Transverse colon (tissue), 4 donors: ENCODE measurements around the gene GALNT9. TPM values are rescaled to one million over a fixed set of nuclear protein-coding genes. Genes with fewer than 3 reads are reported as not detected.
"Not testable (repeated sequence)": the region's sequence is repeated elsewhere in the genome, so short reads cannot be mapped to it uniquely, and the experiment has no call there.

Experiments
- DNase-seq: peaks from one replicate; pipeline ENCODE4 v3.0.0-alpha.2; 2019
- H3K27ac ChIP-seq, 4 donors: fragments of 200-600 bp; sonication (generic); 2 replicates each; pipeline ENCODE4 v1.5.1; 2016 to 2018; ENCODE audit warnings: inconsistent platforms in 4 of 4
- H3K27me3 ChIP-seq: fragments of 200-600 bp; sonication (generic); 2 replicates; pipeline ENCODE4 v1.5.1; 2017; ENCODE audit warnings: inconsistent platforms
- H3K36me3 ChIP-seq, 4 donors: fragments of 200-600 bp; sonication (generic); 2 replicates each; pipeline ENCODE4 v1.5.1; 2017 to 2019; ENCODE audit warnings: inconsistent platforms in 4 of 4
- H3K4me1 ChIP-seq, 4 donors: fragments of 200-600 bp; sonication (generic); 2 replicates each; pipeline ENCODE4 v1.5.1; 2017 to 2020; ENCODE audit warnings: inconsistent platforms in 4 of 4
- H3K4me3 ChIP-seq, 4 donors: fragments of 200-600 bp; sonication (generic); 1 replicate in 1 of 4; 2 replicates in 3 of 4; pipeline versions ENCODE4 v1.5.1 to v1.6.1; 2017 to 2019; ENCODE audit warnings: inconsistent platforms in 4 of 4
- H3K9me3 ChIP-seq, 2 donors: fragments of 200-600 bp; sonication (generic); 2 replicates each; pipeline ENCODE4 v1.5.1; 2017 to 2019; ENCODE audit warnings: inconsistent platforms in 2 of 2
- CTCF ChIP-seq, 5 experiments: fragments of 200-600 bp in 3 of 5; fragments of 450-650 bp in 2 of 5; sonication (generic) in 3 of 5; IDR thresholded peaks; 1 replicate in 2 of 5; 2 replicates in 3 of 5; pipeline ENCODE4 v1.5.1; 2016 to 2017; ENCODE audit warnings: antibody characterized with exemption in 5 of 5, inconsistent platforms in 3 of 5, mild to moderate bottlenecking in 2 of 5, moderate library complexity in 1 of 5
- EP300 ChIP-seq: sonication (generic); formaldehyde crosslinking; IDR thresholded peaks from one replicate; pipeline ENCODE4 v1.6.1; 2017; ENCODE audit warnings: antibody characterized with exemption, low read depth
- POLR2A ChIP-seq: fragments of 450-650 bp; IDR thresholded peaks from one replicate; pipeline ENCODE4 v1.6.1; 2016; ENCODE audit warnings: antibody characterized with exemption, mild to moderate bottlenecking, moderate library complexity
- POLR2AphosphoS5 ChIP-seq, 3 donors: sonication (generic); formaldehyde crosslinking; IDR thresholded peaks; one replicate each; pipeline ENCODE4 v1.6.1; 2016; ENCODE audit warnings: antibody characterized with exemption in 3 of 3
- WGBS, 2 donors: methylation state at CpG; one replicate each; pipeline ENCODE4 v1.1.5; 2018; ENCODE audit warnings: low coverage in 1 of 2; 5-methylcytosine and 5-hydroxymethylcytosine counted together
- in situ Hi-C, 4 donors: fragments of 200-750 bp; cut with MboI; loops; one replicate each; pipeline versions ENCODE4 v1.15.0 to v1.15.1; 2017; ENCODE audit warnings: low sequenced_read_pairs in 3 of 4, low pct_ligation_motif_present in 1 of 4, low pct_unique_long_range_greater_than_20kb in 1 of 4
- intact Hi-C: fragments of 100-400 bp; cut with DNase I; formaldehyde crosslinking; loops from one replicate; pipeline ENCODE4 v1.15.1; 2023; ENCODE audit warnings: low total_unique reads
- total RNA-seq, 4 donors: library from RNA; depleted of rRNA; stranded (reverse); fragments of >200 nt; gene quantifications; one replicate each; pipeline ENCODE4 v1.1.0, GENCODE V29; 2016

The GALNT9 gene
- total RNA-seq, 4 donors from 2014 or later: 0.82 to 4.5 TPM; not detected in 2

- intact Hi-C loops (no loop called here), in situ Hi-C loops (no loop called here)
- H3K4me1 ChIP-seq: no peaks in the 10 kb centered on the region
- H3K36me3 ChIP-seq: no peaks in the 10 kb centered on the region
- no peaks in the 10 kb centered on the region for H3K27me3 ChIP-seq
- H3K27ac ChIP-seq: no peak overlapping the region
- no peak overlapping the region for H3K4me3 ChIP-seq
- 85% methylated on average over 42 of the region's 51 CpGs; no CpG with 5 or more reads in 1 of the 2 donors for WGBS, 2 donors
- DNase-seq: no peak
- peaks cover 1% of the 10 kb centered on the region in 2 donors for H3K9me3 ChIP-seq
- no peak for TF ChIP-seq EP300
- no peak for TF ChIP-seq POLR2AphosphoS5 (IDR thresholded peaks at IDR 0.05)
Observed at GRCh38 chr12:132305991-132306884, 23.2 kb downstream of the GALNT9 start.

- Histone ChIP-seq H3K9me3 (no peaks in the 10 kb centered on the region), H3K36me3 (no peaks in the 10 kb centered on the region), H3K4me3 (no peak overlapping the region), H3K27me3 (no peaks in the 10 kb centered on the region), H3K27ac (no peak overlapping the region), H3K4me1 (no peaks in the 10 kb centered on the region)
- intact Hi-C loops (no loop called here), in situ Hi-C loops (no loop called here)
- no peak for DNase-seq
- TF ChIP-seq POLR2A (no peak), EP300 (no peak), CTCF (IDR thresholded peaks at IDR 0.05) (no peak), POLR2AphosphoS5 (IDR thresholded peaks at IDR 0.05) (no peak)
- WGBS, 2 donors: 85% methylated on average over 10 of the region's 14 CpGs; no CpG with 5 or more reads in 1 of the 2 donors
Observed at GRCh38 chr12:132305560-132305966, 23.8 kb downstream of the GALNT9 start.

DNA sequence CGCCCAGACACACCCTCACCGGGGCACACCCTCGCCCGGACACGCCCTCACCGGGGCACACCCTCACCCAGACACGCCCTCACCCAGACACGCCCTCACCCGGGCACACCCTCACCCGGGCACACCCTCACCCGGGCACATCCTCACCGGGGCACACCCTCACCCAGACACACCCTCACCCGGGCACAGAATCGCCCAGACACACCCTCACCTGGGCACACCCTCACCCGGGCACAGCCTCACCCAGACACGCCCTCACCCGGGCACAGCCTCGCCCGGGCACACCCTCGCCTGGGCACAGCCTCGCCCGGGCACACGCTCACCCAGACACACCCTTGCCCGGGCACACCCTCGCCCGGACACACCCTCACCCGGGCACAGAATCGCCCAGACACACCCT lies 24.5 kb downstream of the GALNT9 start:
- H3K4me3 ChIP-seq, H3K27me3 ChIP-seq, in situ Hi-C loops, H3K4me1 ChIP-seq, H3K36me3 ChIP-seq, H3K9me3 ChIP-seq, DNase-seq, intact Hi-C loops, H3K27ac ChIP-seq: not testable (repeated sequence)
- WGBS, 2 donors: no CpG with 5 or more reads among the region's 28 CpGs

GRCh38 chr12:132303853-132304373 lies 25.5 kb downstream of the GALNT9 start:
- H3K9me3 ChIP-seq, intact Hi-C loops, in situ Hi-C loops, H3K36me3 ChIP-seq, DNase-seq, H3K27ac ChIP-seq, H3K4me3 ChIP-seq, H3K4me1 ChIP-seq, H3K27me3 ChIP-seq: not testable (repeated sequence)
- no CpG with 5 or more reads among the region's 30 CpGs for WGBS, 2 donors

DNA sequence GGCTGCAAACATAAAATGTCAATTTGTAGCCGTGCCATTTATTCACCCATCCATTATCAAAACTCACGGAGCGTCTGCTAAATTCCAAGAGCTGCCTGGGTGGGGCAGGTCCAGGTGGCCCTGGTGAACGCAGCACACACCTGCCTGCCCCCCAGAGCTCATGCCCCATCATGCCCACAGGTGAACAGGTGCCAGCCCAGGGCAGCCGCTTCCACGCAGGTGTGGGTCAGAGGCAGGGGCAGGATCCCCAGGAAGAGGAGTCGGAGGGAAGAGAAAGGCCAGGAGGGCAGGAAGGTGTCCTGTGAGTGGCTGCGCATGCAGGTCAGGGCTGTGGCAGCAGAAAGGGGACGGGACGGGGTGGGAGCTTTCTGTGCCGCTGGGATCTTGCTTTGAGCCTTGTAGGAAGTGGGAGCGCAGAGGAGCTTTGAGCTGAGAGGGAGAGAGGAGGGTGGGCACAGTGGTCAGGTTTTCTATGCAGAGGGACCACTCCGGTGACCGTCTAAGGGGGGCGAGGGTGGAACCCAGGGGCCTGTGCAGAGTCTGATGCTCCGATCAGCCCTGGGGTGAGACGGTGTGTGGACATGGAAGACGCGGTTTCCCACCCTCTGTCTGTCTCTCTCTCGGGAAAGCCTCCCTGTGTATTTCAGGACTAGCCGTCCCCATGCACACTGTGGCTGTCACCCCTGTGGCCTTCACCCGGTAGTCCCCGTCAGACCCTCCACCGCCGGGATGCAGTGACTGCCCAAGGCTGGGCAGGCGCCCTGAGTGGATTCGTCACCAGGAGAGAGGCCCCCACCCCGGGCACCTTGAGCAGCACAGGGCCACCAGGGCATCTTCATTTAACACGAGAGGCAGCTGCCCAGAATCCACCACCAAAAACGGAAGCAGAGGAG lies 26.7 kb downstream of the GALNT9 start:
- Histone ChIP-seq H3K27me3 (no peaks in the 10 kb centered on the region), H3K27ac (no peak overlapping the region), H3K4me1 (no peaks in the 10 kb centered on the region), H3K4me3 (no peak overlapping the region), H3K36me3 (no peaks in the 10 kb centered on the region), H3K9me3 (no peaks in the 10 kb centered on the region)
- in situ Hi-C loops: no loop called here
- WGBS, 2 donors: 75 to 77% methylated on average over 7 to 23 of the region's 30 CpGs
- TF ChIP-seq CTCF (IDR thresholded peaks at IDR 0.05) (no peak), EP300 (no peak), POLR2AphosphoS5 (IDR thresholded peaks at IDR 0.05) (no peak), POLR2A (no peak)
- intact Hi-C loops: no loop called here
- no peak for DNase-seq
